Colonic mucosa (tissue), 4 donors: ENCODE data around the gene ICAM4. TPM values are rescaled to one million over a fixed set of nuclear protein-coding genes. Genes with fewer than 3 reads are reported as not detected.
"Not testable (repeated sequence)": the region's sequence is repeated elsewhere in the genome, so short reads cannot be mapped to it uniquely, and the experiment has no call there.

Experiments
- DNase-seq: peaks from one replicate; pipeline ENCODE4 v3.0.0-alpha.2; 2020
- H3K27ac ChIP-seq: fragments of 200-600 bp; one replicate; pipeline ENCODE4 v1.8.0; 2021
- H3K27me3 ChIP-seq: fragments of 200-600 bp; one replicate; pipeline ENCODE4 v1.8.0; 2021
- H3K36me3 ChIP-seq: fragments of 200-600 bp; one replicate; pipeline ENCODE4 v1.8.0; 2021
- H3K4me1 ChIP-seq: fragments of 200-600 bp; one replicate; pipeline ENCODE4 v1.8.0; 2021; ENCODE audit warnings: mild to moderate bottlenecking
- H3K4me3 ChIP-seq: fragments of 200-600 bp; one replicate; pipeline ENCODE4 v1.8.0; 2021
- H3K9ac ChIP-seq, 2 donors: one replicate each; pipeline ENCODE4 v1.7.0; 2013; ENCODE audit warnings: control low read depth in 2 of 2, low read depth in 2 of 2, low read length in 2 of 2
- H3K9me3 ChIP-seq: fragments of 200-600 bp; one replicate; pipeline ENCODE4 v1.8.0; 2021
- CTCF ChIP-seq: fragments of 200-600 bp; IDR thresholded peaks from one replicate; pipeline ENCODE4 v1.8.0; 2022; ENCODE audit warnings: antibody characterized with exemption, mild to moderate bottlenecking
- intact Hi-C: fragments of 100-400 bp; cut with DNase I; formaldehyde crosslinking; loops from one replicate; pipeline ENCODE4 v1.14.1; 2022
- total RNA-seq, 2 donors: library from RNA; stranded (reverse); fragmentation: NEBNext Ultra II Directional in 1 of 2; extraction: Animal tissue kit (Norgen Biotek cat#: 25700) in 1 of 2; gene quantifications; one replicate each; pipeline ENCODE4 v1.2.1, GENCODE V29; 2021
- donor health status: healthy.
- donor health status: DM: no; HTN: no; CAD: no.
- donor health status: DM: no; HTN: no; CAD: no.

Gene ICAM4, protein sequence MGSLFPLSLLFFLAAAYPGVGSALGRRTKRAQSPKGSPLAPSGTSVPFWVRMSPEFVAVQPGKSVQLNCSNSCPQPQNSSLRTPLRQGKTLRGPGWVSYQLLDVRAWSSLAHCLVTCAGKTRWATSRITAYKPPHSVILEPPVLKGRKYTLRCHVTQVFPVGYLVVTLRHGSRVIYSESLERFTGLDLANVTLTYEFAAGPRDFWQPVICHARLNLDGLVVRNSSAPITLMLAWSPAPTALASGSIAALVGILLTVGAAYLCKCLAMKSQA
- under 1 TPM; 0.19 to 0.37 TPM for total RNA-seq

DNA sequence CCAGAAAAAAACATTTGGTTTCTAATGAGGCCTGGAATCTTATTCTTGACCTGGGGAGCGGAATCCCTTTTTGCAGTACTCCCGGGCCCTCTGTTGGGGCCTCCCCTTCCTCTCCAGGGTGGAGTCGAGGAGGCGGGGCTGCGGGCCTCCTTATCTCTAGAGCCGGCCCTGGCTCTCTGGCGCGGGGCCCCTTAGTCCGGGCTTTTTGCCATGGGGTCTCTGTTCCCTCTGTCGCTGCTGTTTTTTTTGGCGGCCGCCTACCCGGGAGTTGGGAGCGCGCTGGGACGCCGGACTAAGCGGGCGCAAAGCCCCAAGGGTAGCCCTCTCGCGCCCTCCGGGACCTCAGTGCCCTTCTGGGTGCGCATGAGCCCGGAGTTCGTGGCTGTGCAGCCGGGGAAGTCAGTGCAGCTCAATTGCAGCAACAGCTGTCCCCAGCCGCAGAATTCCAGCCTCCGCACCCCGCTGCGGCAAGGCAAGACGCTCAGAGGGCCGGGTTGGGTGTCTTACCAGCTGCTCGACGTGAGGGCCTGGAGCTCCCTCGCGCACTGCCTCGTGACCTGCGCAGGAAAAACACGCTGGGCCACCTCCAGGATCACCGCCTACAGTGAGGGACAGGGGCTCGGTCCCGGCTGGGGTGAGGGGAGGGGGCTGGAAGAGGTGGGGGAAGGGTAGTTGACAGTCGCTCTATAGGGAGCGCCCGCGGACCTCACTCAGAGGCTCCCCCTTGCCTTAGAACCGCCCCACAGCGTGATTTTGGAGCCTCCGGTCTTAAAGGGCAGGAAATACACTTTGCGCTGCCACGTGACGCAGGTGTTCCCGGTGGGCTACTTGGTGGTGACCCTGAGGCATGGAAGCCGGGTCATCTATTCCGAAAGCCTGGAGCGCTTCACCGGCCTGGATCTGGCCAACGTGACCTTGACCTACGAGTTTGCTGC lies at the start of gene ICAM4:
Gene ICAM4 (plus strand): TSS at position 153 of the 935 bp plus-strand sequence. CDS start 58 bp downstream, at position 211.
- H3K9ac ChIP-seq = peak within 1 kb of the TSS in 1 of 2 donors; percentile 34
- H3K4me1 ChIP-seq = peaks cover 40% of the 10 kb centered on the region
- peak; percentile 54 for DNase-seq
- H3K4me3 ChIP-seq = no peak within 1 kb of the TSS
- intact Hi-C loops = no loop called here
- H3K27me3 ChIP-seq = peaks cover 45% of the 10 kb centered on the region
- TF ChIP-seq CTCF = no peak
- H3K27ac ChIP-seq = no peak within 1 kb of the TSS
- no peaks in the 10 kb centered on the region for H3K9me3 ChIP-seq
- no peaks in the 10 kb centered on the region for H3K36me3 ChIP-seq

- Histone ChIP-seq H3K27ac (peak overlapping the region; percentile 53), H3K4me3 (no peak overlapping the region), H3K4me1 (no peaks in the 10 kb centered on the region), H3K27me3 (no peaks in the 10 kb centered on the region), H3K9ac (no peak overlapping the region), H3K9me3 (no peaks in the 10 kb centered on the region), H3K36me3 (no peaks in the 10 kb centered on the region)
- intact Hi-C loops = no loop called here
- no peak for DNase-seq
- TF ChIP-seq CTCF = no peak
Measured at GRCh38 chr19:10237702-10238101, 49.1 kb upstream of the ICAM4 start.

GRCh38 chr19:10238172-10238783 lies 48.5 kb upstream of the ICAM4 start:
- DNase-seq = peak; percentile 69
- Histone ChIP-seq H3K9ac (no peak overlapping the region), H3K27me3 (no peaks in the 10 kb centered on the region), H3K9me3 (no peaks in the 10 kb centered on the region), H3K27ac (peak overlapping the region; percentile 9), H3K4me3 (no peak overlapping the region), H3K36me3 (no peaks in the 10 kb centered on the region), H3K4me1 (no peaks in the 10 kb centered on the region)
- intact Hi-C loops = no loop called here
- no peak for TF ChIP-seq CTCF

GRCh38 chr19:10241826-10242449 lies 44.8 kb upstream of the ICAM4 start:
- DNase-seq, H3K9ac ChIP-seq, H3K4me1 ChIP-seq, H3K27me3 ChIP-seq, H3K36me3 ChIP-seq, H3K27ac ChIP-seq, H3K9me3 ChIP-seq, H3K4me3 ChIP-seq, intact Hi-C loops: not testable (repeated sequence)

DNA sequence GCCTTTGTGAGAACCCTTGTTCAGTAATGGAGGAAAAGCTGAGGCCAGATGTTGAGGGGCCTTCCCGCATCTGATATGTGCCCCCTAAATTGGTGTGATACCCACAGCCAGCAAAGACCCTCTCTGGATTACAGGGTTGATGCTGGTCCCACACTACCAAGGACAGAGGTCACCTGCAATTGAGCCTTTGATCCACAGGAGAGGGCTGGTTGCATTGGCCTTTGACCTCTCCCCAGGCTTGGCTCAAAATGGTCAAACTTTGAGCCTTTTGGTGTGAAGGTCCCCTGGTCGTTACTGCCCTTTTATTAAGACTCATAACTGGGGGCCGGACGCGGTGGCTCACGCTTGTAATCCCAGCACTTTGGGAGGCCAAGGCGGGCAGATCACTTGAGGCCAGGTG lies 43.1 kb upstream of the ICAM4 start:
- intact Hi-C loops = no loop called here
- no peaks in the 10 kb centered on the region for H3K36me3 ChIP-seq
- H3K4me3 ChIP-seq = no peak overlapping the region
- no peak for DNase-seq
- H3K27me3 ChIP-seq = no peaks in the 10 kb centered on the region
- H3K4me1 ChIP-seq = no peaks in the 10 kb centered on the region
- no peak for TF ChIP-seq CTCF
- no peak overlapping the region for H3K27ac ChIP-seq
- H3K9ac ChIP-seq = no peak overlapping the region
- no peaks in the 10 kb centered on the region for H3K9me3 ChIP-seq
